H4 (cell line): Measurements from ENCODE around the gene REM1. TPM values are rescaled to one million over a fixed set of nuclear protein-coding genes. Genes with fewer than 3 reads are reported as not detected.
"Not testable (repeated sequence)": the region's sequence is repeated elsewhere in the genome, so short reads cannot be mapped to it uniquely, and the experiment has no call there.

ENCODE experiments used
- DNase-seq: peaks from one replicate; pipeline ENCODE4 v3.0.0-alpha.2; 2015; ENCODE audit warnings: low spot score
- total RNA-seq: library from RNA; depleted of rRNA; stranded (reverse); fragments of >200 nt; shearing (Covaris generic); gene quantifications from 2 replicates; pipeline ENCODE4 v1.2.3, GENCODE V29; 2014

REM1 gene
- total RNA-seq, 1 experiment from 2014 or later, result not detected

GRCh38 chr20:31485450-31486339 is 10.6 kb downstream of the REM1 start:
- DNase-seq, result peak; percentile 42

GRCh38 chr20:31488115-31488514 is 13.0 kb downstream of the REM1 start:
- DNase-seq, result no peak

GRCh38 chr20:31489152-31489551 is 14.1 kb downstream of the REM1 start:
- DNase-seq, result no peak

GRCh38 chr20:31490752-31491151 is 15.7 kb downstream of the REM1 start:
- DNase-seq, result no peak

DNA sequence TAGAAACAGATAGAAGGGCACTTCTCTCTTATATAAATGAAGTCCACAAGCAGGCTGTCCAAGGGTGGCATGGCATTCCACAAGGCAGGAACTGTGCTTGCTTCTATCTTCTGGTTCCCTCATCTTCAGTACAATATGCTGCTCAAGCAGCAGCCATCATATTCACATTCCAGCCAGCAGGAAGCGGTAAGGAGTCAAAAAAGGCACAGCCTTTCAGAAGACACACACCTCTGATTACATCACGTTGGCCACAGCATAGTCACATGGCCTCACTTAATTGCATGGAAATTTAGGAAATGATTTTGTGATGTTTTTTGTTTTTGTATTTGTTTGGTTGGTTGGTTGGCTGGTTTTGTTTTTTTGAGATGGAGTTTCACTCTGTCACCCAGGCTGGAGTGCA is 19.0 kb downstream of the REM1 start:
- peak; percentile 77 for DNase-seq

GRCh38 chr20:31496761-31497295 is 21.7 kb downstream of the REM1 start:
- DNase-seq, result no peak

GRCh38 chr20:31497838-31498540 is 22.9 kb downstream of the REM1 start:
- DNase-seq, result no peak

- DNase-seq, result no peak
Observed at GRCh38 chr20:31500527-31500926, 25.4 kb downstream of the REM1 start.

GRCh38 chr20:31502884-31503673 is 28.0 kb downstream of the REM1 start:
- peak; percentile 76 for DNase-seq

DNA sequence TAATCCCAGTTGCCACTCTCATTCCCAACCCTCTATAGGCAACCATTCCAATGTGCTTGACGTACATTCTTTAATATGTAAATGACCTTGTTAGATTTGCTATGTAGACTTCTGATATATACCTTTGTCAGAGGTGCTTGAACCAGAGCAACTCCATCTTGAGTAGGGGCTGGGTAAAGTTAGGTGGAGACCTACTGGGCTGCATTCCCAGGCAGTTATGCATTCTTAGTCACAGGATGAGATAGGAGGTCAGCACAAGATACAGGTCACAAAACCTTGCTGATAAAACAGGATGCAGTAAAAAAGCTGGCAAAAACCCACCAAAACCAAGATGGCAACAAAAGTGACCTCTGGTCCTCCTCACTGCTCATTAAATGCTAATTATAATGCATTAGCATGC is 30.8 kb downstream of the REM1 start:
- DNase-seq, result no peak

DNA sequence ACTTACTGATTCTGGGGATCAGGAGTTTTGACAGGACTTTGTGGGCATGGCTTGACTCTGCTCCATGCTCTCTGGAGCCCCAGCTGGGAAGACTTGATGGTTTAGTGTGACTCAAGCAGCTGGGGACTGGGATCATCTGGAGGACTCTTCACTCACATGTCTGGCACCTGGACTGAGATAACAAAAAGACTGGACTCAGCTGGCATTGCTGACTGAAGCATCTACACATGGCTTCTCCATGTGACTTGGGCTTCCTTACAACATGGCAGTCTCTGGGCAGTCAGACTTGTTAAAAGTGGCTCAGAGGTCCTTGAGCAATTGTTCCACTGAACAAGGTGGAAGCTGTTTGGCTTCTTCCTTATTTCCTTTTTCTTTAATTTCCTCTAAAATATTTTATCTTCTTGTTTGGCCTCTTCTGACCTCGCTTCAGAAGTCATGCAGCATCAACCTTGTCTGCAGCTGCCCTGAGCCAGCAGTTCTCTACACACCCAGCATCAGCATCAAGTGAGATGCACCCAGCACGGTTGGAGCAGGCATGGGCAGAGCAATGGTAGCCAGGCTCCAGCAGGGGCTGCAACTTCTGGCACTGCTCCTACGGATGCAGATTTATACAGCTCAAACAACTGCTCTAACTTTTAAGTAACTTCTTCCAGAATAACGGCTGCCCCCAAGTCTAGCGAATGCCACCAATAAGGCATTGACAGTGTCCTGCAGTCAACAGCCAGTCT is 33.6 kb downstream of the REM1 start:
- DNase-seq, result no peak

DNA sequence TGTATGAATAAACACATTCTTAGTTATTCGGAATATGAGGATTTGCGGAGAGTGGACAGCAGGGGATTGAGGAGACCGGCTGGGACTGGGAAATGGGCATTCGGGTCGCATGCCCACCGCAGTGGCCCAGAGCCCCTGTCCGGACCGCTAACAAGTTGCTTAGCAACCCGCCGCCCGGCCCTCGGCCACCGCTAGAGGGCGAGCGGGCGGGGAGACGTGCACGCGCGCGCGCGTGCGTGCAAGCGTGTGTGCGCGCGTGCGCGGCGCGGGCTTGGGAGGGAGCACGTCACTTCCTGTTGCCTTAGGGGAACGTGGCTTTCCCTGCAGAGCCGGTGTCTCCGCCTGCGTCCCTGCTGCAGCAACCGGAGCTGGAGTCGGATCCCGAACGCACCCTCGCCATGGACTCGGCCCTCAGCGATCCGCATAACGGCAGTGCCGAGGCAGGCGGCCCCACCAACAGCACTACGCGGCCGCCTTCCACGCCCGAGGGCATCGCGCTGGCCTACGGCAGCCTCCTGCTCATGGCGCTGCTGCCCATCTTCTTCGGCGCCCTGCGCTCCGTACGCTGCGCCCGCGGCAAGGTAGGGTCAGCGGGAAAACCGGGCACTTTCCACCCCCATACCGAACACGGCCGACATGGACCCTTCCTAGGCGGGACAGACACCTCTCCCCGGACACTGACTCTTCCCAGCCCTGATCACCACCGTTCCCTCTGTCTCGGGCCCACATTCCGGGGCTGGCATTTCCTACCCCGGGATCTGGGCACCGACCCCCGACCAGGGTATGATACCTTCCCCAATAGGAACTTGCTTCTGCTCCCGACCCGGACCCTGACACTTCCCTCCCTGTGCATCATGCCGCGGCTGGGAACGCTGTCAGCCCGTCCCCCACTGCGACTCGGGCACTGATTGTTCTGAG is 39.3 kb downstream of the REM1 start, which contains the start of gene HM13:
Gene HM13, plus strand, starts transcription at position 289 of the 918 bp plus-strand sequence. Its CDS starts 110 bp downstream, at position 399.
- peak; percentile 88 for DNase-seq

DNA sequence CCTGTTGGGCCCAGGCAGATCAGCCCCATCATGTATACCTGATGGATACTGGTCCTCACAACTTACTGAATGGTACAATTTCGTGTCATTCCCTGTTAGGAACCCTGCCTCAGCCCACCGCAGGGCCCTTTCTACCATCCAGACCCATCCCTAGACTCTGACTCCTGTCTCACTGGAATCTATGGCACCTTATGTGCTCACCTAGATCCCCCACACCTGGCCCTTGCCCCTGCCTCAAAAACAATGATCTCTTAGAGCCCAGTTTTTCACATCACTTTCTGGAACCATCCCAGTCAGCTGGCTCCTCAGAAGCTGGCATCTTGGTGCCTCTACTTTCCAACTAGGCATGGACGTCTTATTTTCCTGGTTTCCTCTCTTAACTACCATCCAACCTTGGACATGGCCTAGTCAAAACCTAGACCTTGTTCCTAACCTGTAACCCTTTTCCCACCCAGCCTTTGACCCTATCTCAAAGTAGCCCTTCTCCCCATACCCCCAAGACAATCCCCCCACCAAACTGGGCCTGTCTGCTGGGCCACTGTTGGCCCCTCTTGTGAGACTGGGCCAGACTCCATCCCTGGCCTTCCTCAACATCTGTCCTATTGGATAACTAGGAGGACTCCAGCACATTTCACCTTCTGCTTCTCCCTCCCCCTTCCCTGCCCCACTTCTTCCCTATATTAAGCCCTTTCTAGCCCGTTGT is 40.1 kb downstream of the REM1 start:
- DNase-seq, result no peak

DNA sequence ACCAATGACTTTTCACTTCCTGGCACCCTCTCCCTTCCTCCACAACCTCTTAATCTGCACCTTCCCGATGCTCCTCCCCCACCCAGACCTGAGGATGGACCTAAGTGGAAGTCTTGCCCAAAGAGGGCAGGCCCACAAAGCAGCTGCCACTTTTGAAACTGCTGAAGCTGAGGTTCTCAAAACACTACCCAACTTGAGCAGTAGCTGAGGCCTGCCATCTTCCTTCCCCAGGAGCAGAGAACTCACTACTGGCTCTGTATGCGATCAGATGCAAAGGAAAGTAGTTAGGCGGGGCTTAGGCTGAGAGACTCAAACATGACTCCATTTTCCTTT is 40.7 kb downstream of the REM1 start:
- DNase-seq, result no peak

GRCh38 chr20:31516166-31516565 is 41.1 kb downstream of the REM1 start:
- DNase-seq, result no peak

GRCh38 chr20:31516651-31517050 is 41.6 kb downstream of the REM1 start:
- no peak for DNase-seq

DNA sequence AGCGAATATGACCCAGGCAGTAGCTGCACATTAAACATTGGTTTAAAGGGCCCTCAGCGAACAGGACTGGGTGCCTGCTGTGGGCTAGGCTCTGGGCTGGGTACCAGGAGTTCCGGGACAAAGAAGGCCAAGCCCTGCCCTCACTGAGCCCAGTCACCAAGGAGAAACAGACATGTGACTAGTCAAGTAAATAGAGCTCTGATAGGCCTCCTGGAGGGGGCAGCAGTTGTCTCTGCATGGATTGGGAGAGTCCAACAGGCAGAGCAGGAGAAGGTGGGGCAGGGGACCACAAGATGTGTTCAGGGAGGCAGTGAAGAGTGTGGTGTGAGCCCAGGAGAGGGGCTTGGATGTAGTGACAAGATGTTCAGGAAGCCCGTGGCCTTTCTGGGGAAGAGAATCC is 42.3 kb downstream of the REM1 start:
- peak; percentile 36 for DNase-seq

DNA sequence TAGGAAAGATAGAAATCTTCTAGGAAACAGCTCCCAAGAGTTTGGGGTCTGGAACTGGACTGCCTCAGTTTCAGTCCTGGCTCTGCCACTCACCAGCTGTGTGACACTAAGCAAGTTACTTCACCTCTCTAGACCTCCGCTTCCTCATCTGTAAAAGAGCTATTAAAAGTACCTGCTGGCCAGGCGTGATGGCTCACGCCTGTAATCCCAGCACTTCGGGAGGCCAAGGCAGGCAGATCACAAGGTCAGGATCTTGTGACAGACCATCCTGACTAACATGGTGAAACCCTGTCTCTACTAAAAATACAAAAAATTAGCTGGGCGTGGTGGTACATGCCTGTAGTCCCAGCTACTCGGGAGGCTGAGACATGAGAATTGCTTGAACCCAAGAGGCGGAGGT is 46.2 kb downstream of the REM1 start:
- DNase-seq, result not testable (repeated sequence)

GRCh38 chr20:31522731-31523130 is 47.6 kb downstream of the REM1 start:
- DNase-seq, result no peak
